ENCODE data around the gene UBA3. TPM values are rescaled to one million over a fixed set of nuclear protein-coding genes. Genes with fewer than 3 reads are reported as not detected.

Gene UBA3
- total RNA-seq, 1 experiment from 2014 or later, result 45.6 TPM

GRCh38 chr3:69090021-69090420 is 9.9 kb upstream of the UBA3 start:
- Histone ChIP-seq H3K4me2 (ENCODE audit: low read length) (peak overlapping the region; percentile 42), H3K79me2 (ENCODE audit: insufficient read depth, low read length) (peaks cover 37% of the 10 kb centered on the region), H3K9me2 (ENCODE audit: insufficient read depth) (no peaks in the 10 kb centered on the region), H3K9me3 (ENCODE audit: control insufficient read depth in 1 of 2, insufficient read depth in 1 of 2, low read depth in 1 of 2, low read length in 2 of 2) (no peaks in the 10 kb centered on the region), H3K27ac (ENCODE audit: low read depth, low read length) (no peak overlapping the region), H2AFZ (ENCODE audit: low read depth, low read length, poor library complexity, severe bottlenecking) (no peak overlapping the region), H3K27me3 (ENCODE audit: insufficient read depth, low read length) (no peaks in the 10 kb centered on the region), H3K4me3 (replicated peaks in 1 of 2; ENCODE audit: low read depth in 1 of 2, low read length in 2 of 2) (no peak overlapping the region), H3K4me1 (ENCODE audit: control insufficient read depth in 1 of 2, insufficient read depth in 2 of 2, low read length in 2 of 2) (peaks cover 18 to 48% of the 10 kb centered on the region in 2 experiments), H4K20me1 (ENCODE audit: insufficient read depth) (no peaks in the 10 kb centered on the region), H3K36me3 (ENCODE audit: control insufficient read depth in 1 of 2, insufficient read depth in 2 of 2, low read length in 2 of 2) (no peaks in the 10 kb centered on the region), H3K9ac (ENCODE audit: low read length) (no peak overlapping the region)
- no TSS peak for BruUV-seq (replicated peaks)
- TF ChIP-seq CEBPB (IDR thresholded peaks at IDR 0.05; ENCODE audit: low read depth), result peak; percentile 35; the same call in 1 of the 2 replicates
- TF ChIP-seq CBX3 (IDR thresholded peaks at IDR 0.05; ENCODE audit: low read depth), result 0 out of 2 replicates have a peak, but pooled peaks have one; percentile 12
- peak; percentile 58 for TF ChIP-seq FOSL1 (IDR thresholded peaks at IDR 0.05; ENCODE audit: low read depth)
- TF ChIP-seq CTCF (IDR thresholded peaks at IDR 0.05 in 2 of 3, conservative IDR thresholded peaks at IDR 0.05 in 1 of 3; ENCODE audit: borderline replicate concordance in 1 of 3, insufficient read depth in 1 of 3, low read depth in 2 of 3, low read length in 2 of 3), result no peak
- peak; percentile 63 for TF ChIP-seq JUND (IDR thresholded peaks at IDR 0.05)
- peak; percentile 59 for TF ChIP-seq SP1 (IDR thresholded peaks at IDR 0.05; ENCODE audit: low read depth)
- RAD21 ChIA-PET (ENCODE audit: low non-redundant PET in 1 of 2, low total read pairs in 2 of 2, uncharacterized antibody in 2 of 2, unreplicated experiment in 2 of 2), result no interaction called here
- intact Hi-C loops (cut with micrococcal nuclease), result no loop called here
- CTCF ChIA-PET, result no interaction called here
- no peak for ATAC-seq
- POLR2A ChIA-PET, result no interaction called here
- no peak for DNase-seq (ENCODE audit: low read depth, low spot score)

GRCh38 chr3:69088063-69088462 is 7.9 kb upstream of the UBA3 start:
- intact Hi-C loops (cut with micrococcal nuclease), result no loop called here
- Histone ChIP-seq H3K36me3 (ENCODE audit: control insufficient read depth in 1 of 2, insufficient read depth in 2 of 2, low read length in 2 of 2) (no peaks in the 10 kb centered on the region), H3K79me2 (ENCODE audit: insufficient read depth, low read length) (peaks cover 38% of the 10 kb centered on the region), H3K9ac (ENCODE audit: low read length) (no peak overlapping the region), H2AFZ (ENCODE audit: low read depth, low read length, poor library complexity, severe bottlenecking) (no peak overlapping the region), H3K4me1 (ENCODE audit: control insufficient read depth in 1 of 2, insufficient read depth in 2 of 2, low read length in 2 of 2) (peaks cover 18 to 62% of the 10 kb centered on the region in 2 experiments), H3K9me3 (ENCODE audit: control insufficient read depth in 1 of 2, insufficient read depth in 1 of 2, low read depth in 1 of 2, low read length in 2 of 2) (no peaks in the 10 kb centered on the region), H3K4me2 (ENCODE audit: low read length) (peak overlapping the region; percentile 38), H4K20me1 (ENCODE audit: insufficient read depth) (no peaks in the 10 kb centered on the region), H3K27ac (ENCODE audit: low read depth, low read length) (no peak overlapping the region), H3K4me3 (replicated peaks in 1 of 2; ENCODE audit: low read depth in 1 of 2, low read length in 2 of 2) (no peak overlapping the region), H3K27me3 (ENCODE audit: insufficient read depth, low read length) (no peaks in the 10 kb centered on the region), H3K9me2 (ENCODE audit: insufficient read depth) (no peaks in the 10 kb centered on the region)
- ChIA-PET CTCF (no interaction called here), POLR2A (no interaction called here), RAD21 (ENCODE audit: low non-redundant PET in 1 of 2, low total read pairs in 2 of 2, uncharacterized antibody in 2 of 2, unreplicated experiment in 2 of 2) (no interaction called here)
- 0 out of 2 replicates have a peak, but pooled peaks have one; percentile 19 for TF ChIP-seq JUND (IDR thresholded peaks at IDR 0.05)
- no peak for TF ChIP-seq CBX3 (IDR thresholded peaks at IDR 0.05; ENCODE audit: low read depth)
- no peak for TF ChIP-seq RAD21 (IDR thresholded peaks at IDR 0.05; ENCODE audit: low read depth)
- TF ChIP-seq ZBTB33 (IDR thresholded peaks at IDR 0.05; ENCODE audit: extremely low read depth, insufficient replicate concordance, low read length), result no peak
- no peak for TF ChIP-seq ATF3 (IDR thresholded peaks at IDR 0.05)
- TF ChIP-seq EGR1 (IDR thresholded peaks at IDR 0.05; ENCODE audit: low read depth), result no peak
- no peak for TF ChIP-seq EZH2 (IDR thresholded peaks at IDR 0.05)
- no peak for ATAC-seq
- DNase-seq (ENCODE audit: low read depth, low spot score), result no peak
- no TSS peak for BruUV-seq (replicated peaks)

Measured in HCT116 (cell line).